ENCODE results near the gene PDZD8. TPM values are rescaled to one million over a fixed set of nuclear protein-coding genes. Genes with fewer than 3 reads are reported as not detected.

Gene PDZD8
- total RNA-seq, 1 donor from 2014 or later: 23.3 TPM

- Mint-ChIP-seq H3K4me1 (ENCODE audit: low read depth, unreplicated experiment) (peaks cover 17% of the 10 kb centered on the region), H3K4me3 (ENCODE audit: unreplicated experiment) (no peak overlapping the region), H3K27ac (ENCODE audit: unreplicated experiment) (no peak overlapping the region), H3K36me3 (ENCODE audit: unreplicated experiment) (no peaks in the 10 kb centered on the region), H3K27me3 (ENCODE audit: unreplicated experiment) (no peaks in the 10 kb centered on the region), H3K9me3 (ENCODE audit: unreplicated experiment) (no peaks in the 10 kb centered on the region)
- TF ChIP-seq, protein P1, sequence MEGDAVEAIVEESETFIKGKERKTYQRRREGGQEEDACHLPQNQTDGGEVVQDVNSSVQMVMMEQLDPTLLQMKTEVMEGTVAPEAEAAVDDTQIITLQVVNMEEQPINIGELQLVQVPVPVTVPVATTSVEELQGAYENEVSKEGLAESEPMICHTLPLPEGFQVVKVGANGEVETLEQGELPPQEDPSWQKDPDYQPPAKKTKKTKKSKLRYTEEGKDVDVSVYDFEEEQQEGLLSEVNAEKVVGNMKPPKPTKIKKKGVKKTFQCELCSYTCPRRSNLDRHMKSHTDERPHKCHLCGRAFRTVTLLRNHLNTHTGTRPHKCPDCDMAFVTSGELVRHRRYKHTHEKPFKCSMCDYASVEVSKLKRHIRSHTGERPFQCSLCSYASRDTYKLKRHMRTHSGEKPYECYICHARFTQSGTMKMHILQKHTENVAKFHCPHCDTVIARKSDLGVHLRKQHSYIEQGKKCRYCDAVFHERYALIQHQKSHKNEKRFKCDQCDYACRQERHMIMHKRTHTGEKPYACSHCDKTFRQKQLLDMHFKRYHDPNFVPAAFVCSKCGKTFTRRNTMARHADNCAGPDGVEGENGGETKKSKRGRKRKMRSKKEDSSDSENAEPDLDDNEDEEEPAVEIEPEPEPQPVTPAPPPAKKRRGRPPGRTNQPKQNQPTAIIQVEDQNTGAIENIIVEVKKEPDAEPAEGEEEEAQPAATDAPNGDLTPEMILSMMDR (IDR thresholded peaks at IDR 0.05; ENCODE audit: partially characterized antibody, unreplicated experiment): no peak
- no peak for DNase-seq
These were observed 9.6 kb downstream of the PDZD8 start for GRCh38 chr10:117365612-117366011.

GRCh38 chr10:117364110-117364960 lies 10.9 kb downstream of the PDZD8 start:
- TF ChIP-seq, protein P1 (IDR thresholded peaks at IDR 0.05; ENCODE audit: partially characterized antibody, unreplicated experiment): no peak
- H3K9me3 Mint-ChIP-seq (ENCODE audit: unreplicated experiment): no peaks in the 10 kb centered on the region
- no peak overlapping the region for H3K4me3 Mint-ChIP-seq (ENCODE audit: unreplicated experiment)
- no peaks in the 10 kb centered on the region for H3K27me3 Mint-ChIP-seq (ENCODE audit: unreplicated experiment)
- no peak overlapping the region for H3K27ac Mint-ChIP-seq (ENCODE audit: unreplicated experiment)
- no peaks in the 10 kb centered on the region for H3K36me3 Mint-ChIP-seq (ENCODE audit: unreplicated experiment)
- H3K4me1 Mint-ChIP-seq (ENCODE audit: low read depth, unreplicated experiment): peaks cover 17% of the 10 kb centered on the region
- DNase-seq: no peak

DNA sequence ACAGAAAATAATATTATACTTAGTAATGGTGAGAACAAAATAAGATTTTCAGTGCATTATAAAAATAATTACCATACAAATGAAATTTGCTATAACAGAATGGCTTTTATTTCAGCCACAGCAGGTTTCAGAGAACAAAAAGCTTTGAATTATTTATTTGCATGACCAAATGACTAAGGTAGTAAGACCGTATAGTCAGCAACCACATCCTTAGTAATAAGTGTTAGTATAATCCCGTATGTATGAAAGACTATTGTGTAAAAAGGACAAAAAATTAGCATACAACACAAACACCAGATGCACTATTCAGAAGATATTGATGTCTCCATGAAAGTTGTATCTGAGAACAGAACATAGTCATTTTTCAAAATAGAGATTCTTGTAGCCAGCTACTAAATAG lies 12.2 kb downstream of the PDZD8 start:
- H3K27me3 Mint-ChIP-seq (ENCODE audit: unreplicated experiment): no peaks in the 10 kb centered on the region
- H3K4me1 Mint-ChIP-seq (ENCODE audit: low read depth, unreplicated experiment): peaks cover 17% of the 10 kb centered on the region
- H3K36me3 Mint-ChIP-seq (ENCODE audit: unreplicated experiment): no peaks in the 10 kb centered on the region
- H3K4me3 Mint-ChIP-seq (ENCODE audit: unreplicated experiment): no peak overlapping the region
- TF ChIP-seq, protein P1 (IDR thresholded peaks at IDR 0.05; ENCODE audit: partially characterized antibody, unreplicated experiment): no peak
- DNase-seq: no peak
- H3K9me3 Mint-ChIP-seq (ENCODE audit: unreplicated experiment): no peaks in the 10 kb centered on the region
- H3K27ac Mint-ChIP-seq (ENCODE audit: unreplicated experiment): no peak overlapping the region

- H3K9me3 Mint-ChIP-seq (ENCODE audit: unreplicated experiment): no peaks in the 10 kb centered on the region
- no peak for DNase-seq
- no peak overlapping the region for H3K27ac Mint-ChIP-seq (ENCODE audit: unreplicated experiment)
- H3K4me1 Mint-ChIP-seq (ENCODE audit: low read depth, unreplicated experiment): peaks cover 17% of the 10 kb centered on the region
- TF ChIP-seq, protein P1 (IDR thresholded peaks at IDR 0.05; ENCODE audit: partially characterized antibody, unreplicated experiment): no peak
- no peaks in the 10 kb centered on the region for H3K27me3 Mint-ChIP-seq (ENCODE audit: unreplicated experiment)
- H3K4me3 Mint-ChIP-seq (ENCODE audit: unreplicated experiment): no peak overlapping the region
- no peaks in the 10 kb centered on the region for H3K36me3 Mint-ChIP-seq (ENCODE audit: unreplicated experiment)
These were observed 12.9 kb downstream of the PDZD8 start for GRCh38 chr10:117362313-117362712.

DNA sequence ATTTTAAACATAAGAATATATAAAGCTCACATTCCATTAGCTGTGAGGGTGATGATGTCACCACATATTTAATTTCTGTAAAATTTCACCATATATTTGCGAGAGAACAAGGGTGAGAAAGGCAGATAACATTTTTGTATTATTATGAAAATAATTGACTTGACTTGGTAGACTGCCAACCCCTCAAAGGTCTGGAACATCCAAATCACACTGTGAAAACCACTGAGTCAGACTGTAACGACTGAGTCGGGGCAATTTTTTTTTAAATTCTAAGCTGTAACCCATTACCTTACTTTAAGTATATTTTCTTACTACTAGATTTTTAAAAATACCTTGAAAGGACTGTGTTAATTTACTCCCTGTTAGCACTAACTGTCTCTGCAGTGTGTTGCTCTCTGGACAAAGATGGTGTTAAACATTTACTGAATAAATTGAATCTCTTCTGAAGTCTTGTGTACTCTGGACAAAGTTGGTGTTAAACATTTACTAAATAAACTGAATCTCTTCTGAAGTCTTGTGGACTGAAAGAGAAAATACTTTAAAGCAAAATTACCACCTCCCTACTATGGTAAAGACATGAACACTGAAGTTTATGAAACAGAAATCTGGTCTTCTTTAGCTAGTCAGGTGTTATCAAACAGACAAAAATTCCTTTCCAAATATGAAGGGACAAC lies 14.1 kb downstream of the PDZD8 start:
- DNase-seq: no peak
- H3K4me3 Mint-ChIP-seq (ENCODE audit: unreplicated experiment): no peak overlapping the region
- H3K9me3 Mint-ChIP-seq (ENCODE audit: unreplicated experiment): no peaks in the 10 kb centered on the region
- no peak overlapping the region for H3K27ac Mint-ChIP-seq (ENCODE audit: unreplicated experiment)
- no peaks in the 10 kb centered on the region for H3K36me3 Mint-ChIP-seq (ENCODE audit: unreplicated experiment)
- TF ChIP-seq, protein P1 (IDR thresholded peaks at IDR 0.05; ENCODE audit: partially characterized antibody, unreplicated experiment): no peak
- H3K27me3 Mint-ChIP-seq (ENCODE audit: unreplicated experiment): no peaks in the 10 kb centered on the region
- H3K4me1 Mint-ChIP-seq (ENCODE audit: low read depth, unreplicated experiment): peaks cover 17% of the 10 kb centered on the region
